HCT116 (cell line): Measurements from ENCODE around the gene NDUFA11. TPM values are rescaled to one million over a fixed set of nuclear protein-coding genes. Genes with fewer than 3 reads are reported as not detected.

Experiments used
- ATAC-seq: fragments of 200-7000 bp; cut with Tn5 transposase; 2 replicates; pipeline ENCODE4 v1.9.1; 2020; ENCODE audit warnings: mild to moderate bottlenecking, moderate library complexity
- BruUV-seq: library from RNA; stranded (reverse); fragments of 400-500 nt; replicated peaks from 2 replicates; lab custom pipeline; 2021; lab: Mats Ljungman, UMichigan
- CTCF ChIA-PET: fragments of 300-600 bp; sonication (Branson Sonifier 250); formaldehyde crosslinking; loops from one replicate; lab custom pipeline; 2021; ENCODE audit warnings: antibody characterized with exemption; lab: Charles Lee
- POLR2A ChIA-PET: fragments of 300-600, 350-600 bp; sonication (Branson Sonifier 250); formaldehyde crosslinking; loops from one replicate; lab custom pipeline; 2021; ENCODE audit warnings: antibody characterized with exemption; lab: Charles Lee
- RAD21 ChIA-PET, 2 experiments: fragments of 300-600 bp; sonication (Branson Sonifier 250); formaldehyde crosslinking; loops; one replicate each; lab custom pipeline; 2023; ENCODE audit warnings: low total read pairs in 2 of 2; ENCODE audit not compliant: uncharacterized antibody in 2 of 2, unreplicated experiment in 2 of 2, low non-redundant PET in 1 of 2; lab: Charles Lee
- DNase-seq: peaks from one replicate; pipeline ENCODE4 v3.0.0-alpha.2; 2010; ENCODE audit warnings: low read depth, low spot score
- H2AFZ ChIP-seq: fragments of 200-600 bp; shearing (Covaris generic), sonication (generic); 2 replicates; pipeline ENCODE4 v1.6.1; 2017; ENCODE audit warnings: low read depth, mixed run types, mixed read lengths, antibody characterized with exemption, low read length; ENCODE audit not compliant: poor library complexity, severe bottlenecking
- H3K27ac ChIP-seq: 2 replicates; pipeline ENCODE4 v1.5.1; 2012; ENCODE audit warnings: low read depth, low read length
- H3K27me3 ChIP-seq: fragments of 200-600 bp; sonication (generic); 2 replicates; pipeline ENCODE4 v1.6.1; 2016; ENCODE audit warnings: mixed run types, low read length, mixed read lengths; ENCODE audit not compliant: insufficient read depth
- H3K36me3 ChIP-seq, 2 experiments: fragments of 200-500 bp in 1 of 2; fragments of 200-600 bp in 1 of 2; sonication (Bioruptor generic) in 1 of 2; sonication (generic) in 1 of 2; 2 replicates each; pipeline versions ENCODE4 v1.5.1 to v1.6.1; 2014 to 2016; ENCODE audit warnings: low read length in 2 of 2, inconsistent platforms in 1 of 2, mixed read lengths in 1 of 2, mixed run types in 1 of 2; ENCODE audit not compliant: insufficient read depth in 2 of 2, control insufficient read depth in 1 of 2
- H3K4me1 ChIP-seq, 2 experiments: fragments of 200-600 bp in 1 of 2; sonication (generic) in 1 of 2; 2 replicates each; pipeline versions ENCODE4 v1.5.1 to v1.6.1; 2012 to 2017; ENCODE audit warnings: low read length in 2 of 2, inconsistent platforms in 1 of 2, mild to moderate bottlenecking in 1 of 2, mixed read lengths in 1 of 2, mixed run types in 1 of 2, moderate library complexity in 1 of 2; ENCODE audit not compliant: insufficient read depth in 2 of 2, control insufficient read depth in 1 of 2
- H3K4me2 ChIP-seq: fragments of 200-600 bp; sonication (generic); 2 replicates; pipeline ENCODE4 v1.6.1; 2017; ENCODE audit warnings: mixed run types, low read length, mixed read lengths
- H3K4me3 ChIP-seq, 2 experiments: fragments of 200-600 bp in 1 of 2; sonication (generic) in 1 of 2; replicated peaks in 1 of 2; 2 replicates each; pipeline ENCODE4 v1.5.1; 2011 to 2016; ENCODE audit warnings: low read length in 2 of 2, control low read depth in 1 of 2, low read depth in 1 of 2, mild to moderate bottlenecking in 1 of 2, mixed read lengths in 1 of 2, mixed run types in 1 of 2
- H3K79me2 ChIP-seq: fragments of 200-600 bp; sonication (generic); 2 replicates; pipeline ENCODE4 v1.6.1; 2017; ENCODE audit warnings: mild to moderate bottlenecking, mixed run types, low read length, moderate library complexity, mixed read lengths; ENCODE audit not compliant: insufficient read depth
- H3K9ac ChIP-seq: fragments of 200-600 bp; sonication (generic); 2 replicates; pipeline ENCODE4 v1.6.1; 2016; ENCODE audit warnings: low read length, mixed read lengths
- H3K9me2 ChIP-seq: fragments of 200-600 bp; sonication (generic), shearing (Covaris generic); 2 replicates; pipeline ENCODE4 v1.6.1; 2017; ENCODE audit warnings: mixed run types, mild to moderate bottlenecking, moderate library complexity; ENCODE audit not compliant: insufficient read depth
- H3K9me3 ChIP-seq, 2 experiments: fragments of 200-500 bp in 1 of 2; fragments of 200-600 bp in 1 of 2; sonication (Bioruptor generic) in 1 of 2; sonication (generic) in 1 of 2; 2 replicates each; pipeline ENCODE4 v1.6.1; 2014 to 2017; ENCODE audit warnings: low read length in 2 of 2, mixed read lengths in 2 of 2, inconsistent platforms in 1 of 2, low read depth in 1 of 2, mild to moderate bottlenecking in 1 of 2, mixed run types in 1 of 2, moderate library complexity in 1 of 2; ENCODE audit not compliant: control insufficient read depth in 1 of 2, insufficient read depth in 1 of 2
- H4K20me1 ChIP-seq: fragments of 200-600 bp; sonication (generic), shearing (Covaris generic); 2 replicates; pipeline ENCODE4 v1.6.1; 2017; ENCODE audit warnings: mixed run types, mild to moderate bottlenecking, moderate library complexity; ENCODE audit not compliant: insufficient read depth
- CBX3 ChIP-seq: IDR thresholded peaks from 2 replicates; pipeline ENCODE4 v1.6.1; 2012; ENCODE audit warnings: low read depth
- ELF1 ChIP-seq: IDR thresholded peaks from 2 replicates; pipeline ENCODE4 v1.6.1; 2012; ENCODE audit warnings: low read depth, borderline replicate concordance
- FOSL1 ChIP-seq: IDR thresholded peaks from 2 replicates; pipeline ENCODE4 v1.6.1; 2012; ENCODE audit warnings: low read depth
- MAX ChIP-seq: IDR thresholded peaks from 2 replicates; pipeline ENCODE4 v1.6.1; 2012
- POLR2AphosphoS5 ChIP-seq: IDR thresholded peaks from 2 replicates; pipeline ENCODE4 v1.6.1; 2011; ENCODE audit warnings: mild to moderate bottlenecking, low read depth, low read length, moderate library complexity
- SIN3A ChIP-seq: IDR thresholded peaks from 2 replicates; pipeline ENCODE4 v1.6.1; 2012; ENCODE audit warnings: low read depth
- SRF ChIP-seq: IDR thresholded peaks from 2 replicates; pipeline ENCODE4 v1.6.1; 2012; ENCODE audit warnings: low read depth
- intact Hi-C: fragments of 100-400 bp; cut with micrococcal nuclease; formaldehyde crosslinking; loops from 2 replicates; pipeline ENCODE4 v1.10.0; 2022
- total RNA-seq: library from RNA; stranded (reverse); gene quantifications from one replicate; pipeline ENCODE4 v1.2.1, GENCODE V29; 2021; ENCODE audit not compliant: unreplicated experiment

NDUFA11 gene
- total RNA-seq, 1 experiment from 2014 or later: 311 TPM

GRCh38 chr19:5870986-5871394 lies 32.6 kb downstream of the NDUFA11 start:
- H3K4me1 ChIP-seq: peaks cover 12 to 22% of the 10 kb centered on the region in 2 experiments
- RAD21 ChIA-PET: no interaction called here
- H3K27ac ChIP-seq: no peak overlapping the region
- no peaks in the 10 kb centered on the region for H3K9me3 ChIP-seq
- POLR2A ChIA-PET: interaction anchor here (0.6 kb wide), 1 partner anchor 43 kb away, joined by 3 read pairs; no protein-coding TSS in a partner anchor
- BruUV-seq: no TSS peak
- intact Hi-C loops: no loop called here
- H3K4me3 ChIP-seq: no peak overlapping the region
- no peak for TF ChIP-seq MAX
- no peak for TF ChIP-seq FOSL1
- TF ChIP-seq ELF1: no peak
- H2AFZ ChIP-seq: no peak overlapping the region
- DNase-seq: no peak
- ATAC-seq: no peak
- H3K36me3 ChIP-seq: no peaks in the 10 kb centered on the region
- H3K9ac ChIP-seq: no peak overlapping the region
- H3K79me2 ChIP-seq: no peaks in the 10 kb centered on the region
- H3K9me2 ChIP-seq: no peaks in the 10 kb centered on the region
- H4K20me1 ChIP-seq: no peaks in the 10 kb centered on the region
- no peak overlapping the region for H3K4me2 ChIP-seq
- no peaks in the 10 kb centered on the region for H3K27me3 ChIP-seq
- CTCF ChIA-PET: interaction anchor here (1.6 kb wide), 1 partner anchor 67 kb away, joined by 4 read pairs; the partner anchor contains the start of gene NRTN

- DNase-seq (no peak), ATAC-seq (no peak)
- BruUV-seq: no TSS peak
- Histone ChIP-seq H3K9ac (no peak overlapping the region), H3K4me3 (no peak overlapping the region), H2AFZ (no peak overlapping the region), H3K27me3 (no peaks in the 10 kb centered on the region)
- intact Hi-C loops: no loop called here
- CTCF ChIA-PET: no interaction called here
- POLR2A ChIA-PET: no interaction called here
- TF ChIP-seq SIN3A (no peak), SRF (no peak), CBX3 (no peak), POLR2AphosphoS5 (no peak)
- TF ChIP-seq, all 23 proteins: peak for 0
- no peaks in the 10 kb centered on the region for H4K20me1 ChIP-seq
- H3K9me2 ChIP-seq: no peaks in the 10 kb centered on the region
- no peak overlapping the region for H3K27ac ChIP-seq
- H3K79me2 ChIP-seq: no peaks in the 10 kb centered on the region
- H3K4me1 ChIP-seq: no peaks in the 10 kb centered on the region
- H3K4me2 ChIP-seq: no peak overlapping the region
- no peaks in the 10 kb centered on the region for H3K9me3 ChIP-seq
- RAD21 ChIA-PET: no interaction called here
- no peaks in the 10 kb centered on the region for H3K36me3 ChIP-seq
Observed at GRCh38 chr19:5867201-5868136, 36.1 kb downstream of the NDUFA11 start.
